Chondrocyte (in vitro differentiated cells): ENCODE results near the gene B4GALT7. TPM values are rescaled to one million over a fixed set of nuclear protein-coding genes. Genes with fewer than 3 reads are reported as not detected.
A peak's percentile ranks its signal among the peaks of the same experiment; 100 is the strongest.

Experiments used
- DNase-seq: peaks from one replicate; pipeline ENCODE4 v3.0.0; 2021; ENCODE audit warnings: mixed read lengths, low spot score
- H3K27ac Mint-ChIP-seq: one replicate; pipeline ENCODE4 v1.8.0; 2021; ENCODE audit warnings: mild to moderate bottlenecking, moderate library complexity, mixed read lengths; ENCODE audit not compliant: unreplicated experiment
- H3K27me3 Mint-ChIP-seq: 2 replicates; pipeline ENCODE4 v1.8.0; 2021; ENCODE audit warnings: low read depth, mixed read lengths
- H3K36me3 Mint-ChIP-seq: 2 replicates; pipeline ENCODE4 v1.8.0; 2021; ENCODE audit warnings: low read depth, mixed read lengths
- H3K4me1 Mint-ChIP-seq: 2 replicates; pipeline ENCODE4 v1.8.0; 2021; ENCODE audit warnings: low read depth, mild to moderate bottlenecking, mixed read lengths
- H3K4me3 Mint-ChIP-seq: one replicate; pipeline ENCODE4 v1.8.0; 2021; ENCODE audit warnings: mild to moderate bottlenecking, moderate library complexity, mixed read lengths; ENCODE audit not compliant: unreplicated experiment
- H3K9me3 Mint-ChIP-seq: 2 replicates; pipeline ENCODE4 v1.8.0; 2021; ENCODE audit warnings: low read depth, mixed read lengths
- total RNA-seq: library from RNA; stranded (reverse); gene quantifications from 3 replicates; pipeline ENCODE4 v1.2.1, GENCODE V29; 2021
- TF ChIP-seq, protein P1 (sequence below): fragments of 200-600 bp; sonication (generic); IDR thresholded peaks from 2 replicates; pipeline ENCODE4 v1.5.0; 2021; ENCODE audit warnings: antibody characterized with exemption, mild to moderate bottlenecking, moderate library complexity

Gene B4GALT7
- total RNA-seq, 1 donor from 2014 or later: 43.9 TPM

DNA sequence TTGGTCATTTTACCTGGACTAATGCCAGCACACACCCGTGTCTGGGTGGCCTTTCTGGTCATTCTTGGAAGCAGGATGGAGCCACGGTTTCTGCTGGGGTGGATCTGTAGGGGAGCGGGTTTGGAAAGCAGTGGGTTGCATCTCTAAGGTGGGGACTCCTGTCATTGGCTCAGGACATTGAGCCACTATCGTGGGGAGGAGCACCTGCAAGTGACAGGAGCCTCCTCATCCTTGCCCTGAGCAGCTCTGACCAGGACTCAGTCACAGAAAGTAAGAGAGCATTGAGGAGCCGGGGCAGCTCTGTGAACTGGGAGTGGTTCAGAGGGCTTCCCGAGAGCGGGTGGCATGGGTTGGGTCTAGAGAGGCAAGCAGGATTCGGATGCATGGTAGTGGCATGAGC is 3.7 kb downstream of the B4GALT7 start:
- Mint-ChIP-seq H3K4me3 (no peak overlapping the region), H3K36me3 (peaks cover 3% of the 10 kb centered on the region), H3K4me1 (peaks cover 37% of the 10 kb centered on the region), H3K27ac (no peak overlapping the region), H3K27me3 (no peaks in the 10 kb centered on the region), H3K9me3 (no peaks in the 10 kb centered on the region)
- DNase-seq: no peak
- TF ChIP-seq, protein P1, sequence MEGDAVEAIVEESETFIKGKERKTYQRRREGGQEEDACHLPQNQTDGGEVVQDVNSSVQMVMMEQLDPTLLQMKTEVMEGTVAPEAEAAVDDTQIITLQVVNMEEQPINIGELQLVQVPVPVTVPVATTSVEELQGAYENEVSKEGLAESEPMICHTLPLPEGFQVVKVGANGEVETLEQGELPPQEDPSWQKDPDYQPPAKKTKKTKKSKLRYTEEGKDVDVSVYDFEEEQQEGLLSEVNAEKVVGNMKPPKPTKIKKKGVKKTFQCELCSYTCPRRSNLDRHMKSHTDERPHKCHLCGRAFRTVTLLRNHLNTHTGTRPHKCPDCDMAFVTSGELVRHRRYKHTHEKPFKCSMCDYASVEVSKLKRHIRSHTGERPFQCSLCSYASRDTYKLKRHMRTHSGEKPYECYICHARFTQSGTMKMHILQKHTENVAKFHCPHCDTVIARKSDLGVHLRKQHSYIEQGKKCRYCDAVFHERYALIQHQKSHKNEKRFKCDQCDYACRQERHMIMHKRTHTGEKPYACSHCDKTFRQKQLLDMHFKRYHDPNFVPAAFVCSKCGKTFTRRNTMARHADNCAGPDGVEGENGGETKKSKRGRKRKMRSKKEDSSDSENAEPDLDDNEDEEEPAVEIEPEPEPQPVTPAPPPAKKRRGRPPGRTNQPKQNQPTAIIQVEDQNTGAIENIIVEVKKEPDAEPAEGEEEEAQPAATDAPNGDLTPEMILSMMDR: no peak

DNA sequence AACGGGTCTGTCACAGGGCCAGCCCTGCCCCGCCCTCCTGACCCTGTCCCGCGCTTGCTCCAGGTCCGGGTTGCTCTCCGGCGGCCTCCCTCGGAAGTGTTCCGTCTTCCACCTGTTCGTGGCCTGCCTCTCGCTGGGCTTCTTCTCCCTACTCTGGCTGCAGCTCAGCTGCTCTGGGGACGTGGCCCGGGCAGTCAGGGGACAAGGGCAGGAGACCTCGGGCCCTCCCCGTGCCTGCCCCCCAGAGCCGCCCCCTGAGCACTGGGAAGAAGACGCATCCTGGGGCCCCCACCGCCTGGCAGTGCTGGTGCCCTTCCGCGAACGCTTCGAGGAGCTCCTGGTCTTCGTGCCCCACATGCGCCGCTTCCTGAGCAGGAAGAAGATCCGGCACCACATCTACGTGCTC is 4.2 kb downstream of the B4GALT7 start:
- TF ChIP-seq, protein P1: no peak
- H3K27me3 Mint-ChIP-seq: no peaks in the 10 kb centered on the region
- peaks cover 32% of the 10 kb centered on the region for H3K4me1 Mint-ChIP-seq
- H3K27ac Mint-ChIP-seq: no peak overlapping the region
- H3K9me3 Mint-ChIP-seq: no peaks in the 10 kb centered on the region
- no peak overlapping the region for H3K4me3 Mint-ChIP-seq
- peaks cover 3% of the 10 kb centered on the region for H3K36me3 Mint-ChIP-seq
- DNase-seq: peak; percentile 91

DNA sequence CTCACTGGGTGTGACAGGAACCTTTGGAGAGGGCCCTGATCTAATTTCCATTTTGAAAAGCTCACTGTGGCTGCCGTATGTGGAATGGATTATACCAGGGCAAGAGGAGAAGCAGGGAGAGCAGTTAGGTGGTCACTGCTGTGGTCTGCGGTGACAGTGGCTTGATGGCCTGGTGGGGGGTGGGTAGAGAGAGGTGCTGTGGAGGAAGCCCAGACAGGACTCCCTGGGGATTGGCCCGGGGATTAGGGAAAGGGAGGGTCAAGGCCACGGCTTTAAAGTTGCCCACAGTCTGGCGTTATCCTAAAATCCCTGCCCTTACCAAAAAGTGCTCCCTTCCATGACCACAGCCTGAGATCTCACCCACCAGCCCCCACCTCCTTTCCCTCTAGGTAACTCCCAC is 4.7 kb downstream of the B4GALT7 start:
- H3K27me3 Mint-ChIP-seq: no peaks in the 10 kb centered on the region
- peaks cover 30% of the 10 kb centered on the region for H3K4me1 Mint-ChIP-seq
- H3K27ac Mint-ChIP-seq: no peak overlapping the region
- no peak for DNase-seq
- no peaks in the 10 kb centered on the region for H3K9me3 Mint-ChIP-seq
- TF ChIP-seq, protein P1: no peak
- H3K4me3 Mint-ChIP-seq: no peak overlapping the region
- H3K36me3 Mint-ChIP-seq: peaks cover 3% of the 10 kb centered on the region

DNA sequence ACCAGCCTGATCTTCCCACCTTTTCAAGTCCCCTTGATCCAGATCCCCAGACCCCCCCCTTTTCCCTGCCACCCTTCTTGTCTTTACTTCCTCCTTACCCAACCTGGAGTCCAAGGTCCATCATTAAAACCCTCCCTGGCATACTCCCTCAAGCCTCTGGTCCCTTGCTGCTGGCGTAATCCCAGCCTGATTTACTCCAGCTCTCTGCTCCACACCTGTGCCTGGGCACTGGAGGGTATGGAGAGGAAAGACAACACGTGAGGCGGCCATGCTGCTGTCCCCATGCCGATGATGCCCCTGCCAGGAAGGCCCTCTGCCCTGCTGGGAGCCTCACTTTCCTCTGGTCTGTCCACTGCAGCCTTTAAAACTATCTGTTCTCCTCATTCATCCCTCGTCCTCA is 5.1 kb downstream of the B4GALT7 start:
- Mint-ChIP-seq H3K27me3 (no peaks in the 10 kb centered on the region), H3K4me1 (peaks cover 30% of the 10 kb centered on the region), H3K36me3 (peaks cover 3% of the 10 kb centered on the region), H3K9me3 (no peaks in the 10 kb centered on the region), H3K27ac (no peak overlapping the region), H3K4me3 (no peak overlapping the region)
- DNase-seq: no peak
- TF ChIP-seq, protein P1: no peak

DNA sequence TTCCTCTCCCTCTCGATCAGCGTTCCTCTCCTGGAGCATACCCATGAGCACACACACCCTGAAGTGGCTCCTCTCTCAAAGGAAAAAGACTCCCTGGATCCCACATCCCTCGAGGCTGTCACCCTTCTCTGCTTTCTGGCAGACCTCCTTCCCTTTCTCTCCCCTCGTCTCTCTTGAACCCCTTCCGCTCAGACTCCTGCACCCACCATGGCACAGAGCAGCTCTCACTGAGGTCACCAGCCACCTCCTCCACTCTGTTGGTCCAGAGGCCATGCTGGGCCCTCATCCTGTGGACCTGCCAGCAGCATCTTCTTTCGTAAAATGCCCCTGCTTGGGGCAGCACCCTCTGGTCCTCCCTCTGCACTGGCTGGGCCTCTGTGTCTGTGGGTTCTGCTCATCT is 5.7 kb downstream of the B4GALT7 start:
- Mint-ChIP-seq H3K27me3 (no peaks in the 10 kb centered on the region), H3K36me3 (peaks cover 3% of the 10 kb centered on the region), H3K9me3 (no peaks in the 10 kb centered on the region), H3K27ac (no peak overlapping the region), H3K4me1 (peaks cover 27% of the 10 kb centered on the region), H3K4me3 (no peak overlapping the region)
- TF ChIP-seq, protein P1: no peak
- no peak for DNase-seq
